H7 (cell line): Measurements from ENCODE around the gene SLTM. TPM values are rescaled to one million over a fixed set of nuclear protein-coding genes. Genes with fewer than 3 reads are reported as not detected.
"Not testable (repeated sequence)": the region's sequence is repeated elsewhere in the genome, so short reads cannot be mapped to it uniquely, and the experiment has no call there.

Experiments used
- DNase-seq: peaks from one replicate; pipeline ENCODE4 v3.0.0; 2012
- H3K27me3 ChIP-seq: 2 replicates; pipeline ENCODE4 v1.6.0; 2011; ENCODE audit warnings: mild to moderate bottlenecking, low read length; ENCODE audit not compliant: control insufficient read depth, insufficient read depth
- H3K36me3 ChIP-seq: replicated peaks from 2 replicates; pipeline ENCODE4 v1.5.1; 2011; ENCODE audit warnings: low read length; ENCODE audit not compliant: control insufficient read depth, insufficient read depth
- H3K4me3 ChIP-seq: 2 replicates; pipeline ENCODE4 v1.5.1; 2011; ENCODE audit warnings: low read depth, mild to moderate bottlenecking, control low read depth, low read length, moderate library complexity; ENCODE audit not compliant: insufficient read depth
- total RNA-seq: library from RNA; depleted of rRNA; stranded (reverse); fragments of >200 nt; shearing (Covaris generic); gene quantifications from 2 replicates; pipeline ENCODE4 v1.2.3, GENCODE V29; 2014

Gene SLTM
- total RNA-seq, 1 experiment from 2014 or later: 56.4 TPM

GRCh38 chr15:58947179-58947578 is 13.7 kb upstream of the SLTM start:
- DNase-seq: no peak
- Histone ChIP-seq H3K27me3 (no peaks in the 10 kb centered on the region), H3K4me3 (no peak overlapping the region), H3K36me3 (no peaks in the 10 kb centered on the region)

GRCh38 chr15:58934974-58935373 is 1.5 kb upstream of the SLTM start:
- H3K27me3 ChIP-seq, H3K4me3 ChIP-seq, H3K36me3 ChIP-seq, DNase-seq: not testable (repeated sequence)

DNA sequence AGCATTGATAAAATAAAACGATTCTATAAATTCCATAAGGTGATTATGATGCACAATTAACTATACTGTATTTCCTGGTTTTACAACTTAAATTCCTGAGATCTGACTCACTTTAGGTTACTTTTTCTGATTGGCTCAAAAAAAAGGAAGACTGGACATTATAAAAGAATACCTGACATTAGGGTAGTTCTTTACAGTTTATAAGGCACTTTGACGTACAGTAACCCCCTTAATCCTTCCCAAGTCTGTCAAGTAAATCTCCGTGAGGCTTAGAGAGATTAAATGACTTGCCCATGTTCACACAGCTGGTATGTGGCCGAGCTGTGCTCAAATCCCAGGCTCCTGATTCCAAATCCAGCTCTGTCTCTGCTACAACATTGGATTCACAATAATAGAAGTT is 1.0 kb upstream of the SLTM start:
- Histone ChIP-seq H3K27me3 (no peaks in the 10 kb centered on the region), H3K36me3 (no peaks in the 10 kb centered on the region), H3K4me3 (no peak overlapping the region; the same call in 1 of the 2 replicates)
- DNase-seq: no peak

DNA sequence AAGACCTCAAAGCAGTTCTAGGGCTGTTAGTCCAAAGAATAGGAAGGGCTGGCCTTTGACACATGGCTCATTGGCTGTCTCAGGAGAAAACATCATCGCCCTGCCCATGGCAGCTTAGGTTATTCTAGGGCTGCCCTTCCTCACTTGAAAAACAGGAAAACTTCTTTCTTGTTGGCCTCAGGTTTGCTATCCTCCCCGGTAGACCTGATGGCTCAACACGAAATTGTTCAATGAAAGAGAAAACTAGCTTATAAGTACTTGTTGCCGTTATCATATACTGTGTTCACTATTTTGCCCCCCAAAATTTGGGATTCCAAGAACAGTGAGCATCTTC is 602 bp upstream of the SLTM start:
- H3K27me3 ChIP-seq: no peaks in the 10 kb centered on the region
- H3K4me3 ChIP-seq: peak overlapping the region; percentile 70
- no peaks in the 10 kb centered on the region; the same call in 1 of the 2 replicates for H3K36me3 ChIP-seq
- peak; percentile 26 for DNase-seq

DNA sequence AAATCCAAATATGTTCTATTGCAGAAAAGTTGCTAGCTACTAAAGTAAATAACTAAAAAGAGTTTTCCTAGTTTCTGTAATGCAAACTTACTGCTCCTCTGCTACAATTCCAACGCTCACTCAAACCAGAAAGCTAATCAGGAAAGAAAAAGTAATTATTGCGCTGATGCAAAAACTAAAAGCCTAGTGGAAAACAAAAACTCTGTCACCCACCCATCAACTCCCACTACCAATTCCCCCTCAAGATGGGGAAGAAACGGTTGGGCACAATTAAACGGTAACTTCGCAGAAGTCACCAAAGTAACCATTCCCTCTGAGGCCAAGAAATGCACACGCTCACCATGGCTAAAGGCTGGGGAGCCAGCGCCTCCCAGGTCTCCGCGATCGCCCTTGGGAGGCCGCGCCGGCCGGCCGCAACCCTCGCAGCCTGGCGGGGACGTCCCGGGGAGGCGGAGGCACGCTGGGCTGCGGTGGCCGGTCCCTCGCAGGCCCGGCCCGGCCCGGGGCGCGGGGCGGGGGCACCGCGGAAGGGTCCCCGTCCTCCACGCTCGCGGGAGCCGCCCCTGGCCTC is 684 bp downstream of the SLTM start:
- H3K4me3 ChIP-seq: peak overlapping the region; percentile 96
- DNase-seq: peak; percentile 61
- peaks cover 5% of the 10 kb centered on the region; the same call in 1 of the 2 replicates for H3K36me3 ChIP-seq
- H3K27me3 ChIP-seq: no peaks in the 10 kb centered on the region

- DNase-seq: peak; percentile 10
- H3K36me3 ChIP-seq: peaks cover 8% of the 10 kb centered on the region
- H3K27me3 ChIP-seq: no peaks in the 10 kb centered on the region
- peak overlapping the region; percentile 96 for H3K4me3 ChIP-seq
Measured at GRCh38 chr15:58931987-58932588, 1.4 kb downstream of the SLTM start.

GRCh38 chr15:58929891-58930416 is 3.5 kb downstream of the SLTM start:
- Histone ChIP-seq H3K36me3 (peaks cover 9% of the 10 kb centered on the region), H3K4me3 (no peak overlapping the region), H3K27me3 (no peaks in the 10 kb centered on the region)
- peak; percentile 24 for DNase-seq

GRCh38 chr15:58926823-58927222 is 6.7 kb downstream of the SLTM start:
- no peak for DNase-seq
- no peak overlapping the region for H3K4me3 ChIP-seq
- H3K36me3 ChIP-seq: peaks cover 9% of the 10 kb centered on the region
- H3K27me3 ChIP-seq: no peaks in the 10 kb centered on the region

- H3K27me3 ChIP-seq: no peaks in the 10 kb centered on the region
- DNase-seq: no peak
- H3K36me3 ChIP-seq: peaks cover 9% of the 10 kb centered on the region
- H3K4me3 ChIP-seq: no peak overlapping the region
Measured at GRCh38 chr15:58924327-58924726, 9.2 kb downstream of the SLTM start.

DNA sequence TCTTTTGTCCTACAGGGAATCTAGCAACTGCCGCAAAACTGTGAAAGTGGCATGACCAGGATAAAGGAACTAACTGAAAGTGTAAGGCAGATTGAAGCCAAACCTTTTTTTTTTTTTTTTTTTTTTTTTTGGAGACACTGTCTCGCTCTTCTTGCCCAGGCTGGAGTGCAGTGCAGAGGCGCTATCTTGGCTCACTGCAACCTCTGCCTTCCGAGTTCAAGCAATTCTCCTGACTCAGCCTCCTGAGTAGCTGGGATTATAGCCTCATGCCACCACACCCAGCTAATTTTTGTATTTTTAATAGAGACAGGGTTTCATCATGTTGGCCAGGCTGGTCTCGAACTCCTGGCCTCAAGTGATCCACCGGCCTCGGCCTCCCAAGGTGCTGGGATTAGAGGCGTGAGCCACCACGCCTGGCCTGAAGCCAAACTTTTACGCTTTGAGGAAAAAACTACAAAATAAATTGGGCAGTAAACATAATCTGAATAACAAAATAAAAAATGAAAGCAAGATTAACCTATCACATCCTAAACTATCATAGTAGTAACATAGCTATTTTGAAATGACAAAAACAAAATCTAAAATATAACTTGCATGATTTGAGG is 9.7 kb downstream of the SLTM start:
- H3K36me3 ChIP-seq: peaks cover 8% of the 10 kb centered on the region
- DNase-seq: no peak
- H3K27me3 ChIP-seq: no peaks in the 10 kb centered on the region
- H3K4me3 ChIP-seq: no peak overlapping the region

GRCh38 chr15:58923284-58923683 is 10.2 kb downstream of the SLTM start:
- H3K4me3 ChIP-seq: no peak overlapping the region
- peaks cover 4% of the 10 kb centered on the region for H3K36me3 ChIP-seq
- DNase-seq: no peak
- no peaks in the 10 kb centered on the region for H3K27me3 ChIP-seq

DNA sequence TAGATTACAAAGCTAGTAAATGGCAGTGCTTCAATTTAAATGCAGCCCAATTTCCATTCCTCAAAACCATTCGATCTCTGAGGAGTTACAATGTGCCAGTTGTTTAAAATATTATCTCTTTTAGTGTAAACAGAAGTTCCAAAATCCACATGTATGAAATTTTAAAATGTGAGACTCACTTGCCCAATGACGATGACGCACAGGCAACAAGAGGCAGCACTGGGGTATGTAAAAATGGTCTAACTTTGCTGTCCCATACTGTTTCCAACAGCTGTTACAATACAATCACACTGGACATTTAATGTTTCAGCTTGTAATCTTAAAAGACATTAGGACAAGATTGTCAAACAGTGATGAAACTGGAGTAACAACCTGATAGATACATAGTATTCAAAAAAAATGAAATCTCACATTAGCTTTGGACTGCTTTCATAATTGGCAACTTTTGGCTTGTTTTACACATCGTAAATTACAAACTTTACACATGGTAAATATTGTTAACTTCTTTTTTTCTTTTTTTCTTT is 12.2 kb downstream of the SLTM start:
- Histone ChIP-seq H3K4me3 (no peak overlapping the region), H3K36me3 (peaks cover 3% of the 10 kb centered on the region), H3K27me3 (no peaks in the 10 kb centered on the region)
- no peak for DNase-seq

DNA sequence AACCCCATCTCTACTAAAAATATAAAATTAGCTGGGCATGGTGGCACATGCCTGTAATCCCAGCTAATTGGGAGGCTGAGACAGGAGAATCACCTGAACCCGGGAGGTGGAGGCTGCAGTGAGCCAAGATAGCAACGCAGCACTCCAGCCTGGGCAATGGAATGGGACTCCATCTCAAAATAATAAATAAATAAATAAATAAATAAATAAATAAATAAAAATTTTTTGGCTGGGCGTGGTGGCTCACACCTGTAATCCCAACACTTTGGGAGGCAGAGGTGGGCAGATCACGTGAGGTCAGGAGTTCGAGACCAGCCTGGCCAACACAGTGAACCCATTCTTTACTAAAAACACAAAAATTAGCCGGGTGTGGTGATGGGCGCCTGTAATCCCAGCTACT is 13.0 kb downstream of the SLTM start:
- not testable (repeated sequence) for H3K27me3 ChIP-seq, DNase-seq, H3K36me3 ChIP-seq, H3K4me3 ChIP-seq

GRCh38 chr15:58919232-58919631 is 14.2 kb downstream of the SLTM start:
- DNase-seq: no peak
- Histone ChIP-seq H3K27me3 (no peaks in the 10 kb centered on the region), H3K4me3 (no peak overlapping the region), H3K36me3 (peaks cover 2% of the 10 kb centered on the region; the same call in 1 of the 2 replicates)

DNA sequence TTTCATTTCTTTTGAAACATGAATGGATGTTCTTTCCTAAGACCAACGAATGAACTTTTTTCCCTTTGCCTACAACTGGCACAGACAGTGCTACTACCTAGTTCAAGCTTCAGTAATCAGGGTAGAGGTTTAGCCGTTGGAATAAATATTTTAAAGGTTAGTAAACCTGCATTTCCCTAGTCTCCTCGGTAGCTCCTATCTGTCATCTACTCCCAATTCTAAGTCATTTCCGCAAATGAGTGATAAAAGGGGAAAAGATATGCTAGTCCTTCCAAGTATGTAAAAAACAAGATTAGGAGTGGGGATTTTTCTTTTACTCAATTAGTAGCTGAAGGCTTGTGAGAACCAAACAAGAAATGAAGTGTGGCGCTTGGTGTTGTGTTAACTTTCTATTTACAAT is 15.2 kb downstream of the SLTM start:
- DNase-seq: no peak
- no peaks in the 10 kb centered on the region for H3K27me3 ChIP-seq
- H3K36me3 ChIP-seq: peaks cover 4% of the 10 kb centered on the region; the same call in 1 of the 2 replicates

More for the DNA sequence above, 15.2 kb downstream of the SLTM start:
- H3K4me3 ChIP-seq: no peak overlapping the region
